Natural killer cell (primary cell): ENCODE measurements around the gene DRGX. TPM values are rescaled to one million over a fixed set of nuclear protein-coding genes. Genes with fewer than 3 reads are reported as not detected.

ENCODE experiments used
- ATAC-seq, 3 donors: fragments of 150-1000 bp in 2 of 3; fragments of 200-7000 bp in 1 of 3; cut with Tn5 transposase; 1 replicate in 1 of 3; 2 replicates in 2 of 3; pipeline ENCODE4 v1.10.0; 2021; ENCODE audit warnings: mild to moderate bottlenecking in 2 of 3, moderate library complexity in 2 of 3
- DNase-seq, 2 donors: peaks; one replicate each; pipeline versions ENCODE4 v3.0.0 to v3.0.0-alpha.2; 2013 to 2021; ENCODE audit warnings: mixed read lengths in 1 of 2
- H3K27ac ChIP-seq: one replicate; pipeline ENCODE4 v1.5.1; 2013; ENCODE audit warnings: mild to moderate bottlenecking, low read length
- H3K27me3 ChIP-seq: one replicate; pipeline ENCODE4 v1.6.1; 2013; ENCODE audit warnings: low read length; ENCODE audit not compliant: control insufficient read depth, insufficient read depth
- H3K36me3 ChIP-seq: one replicate; pipeline ENCODE4 v1.6.1; 2013; ENCODE audit warnings: low read length; ENCODE audit not compliant: control insufficient read depth, insufficient read depth
- H3K4me1 ChIP-seq: one replicate; pipeline ENCODE4 v1.6.1; 2013; ENCODE audit warnings: low read length; ENCODE audit not compliant: control insufficient read depth, insufficient read depth
- H3K4me3 ChIP-seq: one replicate; pipeline ENCODE4 v1.5.1; 2013; ENCODE audit warnings: low read length
- H3K9me3 ChIP-seq: one replicate; pipeline ENCODE4 v1.6.1; 2013; ENCODE audit warnings: low read length; ENCODE audit not compliant: control insufficient read depth, insufficient read depth
- H3K27ac Mint-ChIP-seq, 2 donors: one replicate each; pipeline ENCODE4 v1.8.0; 2022; ENCODE audit warnings: mild to moderate bottlenecking in 2 of 2, mixed read lengths in 2 of 2, moderate library complexity in 1 of 2
- H3K27me3 Mint-ChIP-seq, 2 donors: one replicate each; pipeline ENCODE4 v1.8.0; 2022; ENCODE audit warnings: low read depth in 2 of 2, mixed read lengths in 2 of 2
- H3K36me3 Mint-ChIP-seq: one replicate; pipeline ENCODE4 v1.8.0; 2022; ENCODE audit warnings: mixed read lengths
- H3K4me1 Mint-ChIP-seq, 2 donors: one replicate each; pipeline ENCODE4 v1.8.0; 2022; ENCODE audit warnings: mixed read lengths in 2 of 2
- H3K4me3 Mint-ChIP-seq: one replicate; pipeline ENCODE4 v1.8.0; 2022; ENCODE audit warnings: mild to moderate bottlenecking, moderate library complexity, mixed read lengths
- H3K9me3 Mint-ChIP-seq, 2 donors: one replicate each; pipeline ENCODE4 v1.8.0; 2022; ENCODE audit warnings: mixed read lengths in 2 of 2
- WGBS: methylation state at CpG from one replicate; pipeline ENCODE4 v1.1.7; 2013; ENCODE audit warnings: missing lambda C conversion rate; ENCODE audit not compliant: insufficient coverage; 5-methylcytosine and 5-hydroxymethylcytosine counted together
- intact Hi-C: fragments of 100-400 bp; cut with micrococcal nuclease; formaldehyde crosslinking; loops from one replicate; pipeline ENCODE4 v1.14.2; 2022
- total RNA-seq, 4 donors: library from RNA; stranded (reverse); fragments of 120-200 nt in 1 of 4; gene quantifications; one replicate each; pipeline versions ENCODE4 v1.2.3 to v1.2.4, GENCODE V29; 2013 to 2022
- TF ChIP-seq, protein P1 (sequence below): fragments of 200-600 bp; IDR thresholded peaks from one replicate; pipeline ENCODE4 v1.8.0; 2022; ENCODE audit warnings: antibody characterized with exemption

Gene DRGX
- total RNA-seq, 3 donors from 2014 or later (not counting 1 experiment from before 2014, with no cell fraction given), result not detected

GRCh38 chr10:49353026-49353894, 42.6 kb downstream of the DRGX start:
- Mint-ChIP-seq H3K36me3 (no peaks in the 10 kb centered on the region), H3K27me3 (no peaks in the 10 kb centered on the region), H3K27ac (no peak overlapping the region), H3K4me3 (no peak overlapping the region), H3K4me1 (no peaks in the 10 kb centered on the region), H3K9me3 (peaks cover 0 to 3% of the 10 kb centered on the region in 2 donors)
- DNase-seq (no peak), ATAC-seq (no peak)
- H3K4me3 ChIP-seq, result no peak overlapping the region
- H3K27ac ChIP-seq, result no peak overlapping the region
- no peaks in the 10 kb centered on the region for H3K27me3 ChIP-seq
- TF ChIP-seq, protein P1, sequence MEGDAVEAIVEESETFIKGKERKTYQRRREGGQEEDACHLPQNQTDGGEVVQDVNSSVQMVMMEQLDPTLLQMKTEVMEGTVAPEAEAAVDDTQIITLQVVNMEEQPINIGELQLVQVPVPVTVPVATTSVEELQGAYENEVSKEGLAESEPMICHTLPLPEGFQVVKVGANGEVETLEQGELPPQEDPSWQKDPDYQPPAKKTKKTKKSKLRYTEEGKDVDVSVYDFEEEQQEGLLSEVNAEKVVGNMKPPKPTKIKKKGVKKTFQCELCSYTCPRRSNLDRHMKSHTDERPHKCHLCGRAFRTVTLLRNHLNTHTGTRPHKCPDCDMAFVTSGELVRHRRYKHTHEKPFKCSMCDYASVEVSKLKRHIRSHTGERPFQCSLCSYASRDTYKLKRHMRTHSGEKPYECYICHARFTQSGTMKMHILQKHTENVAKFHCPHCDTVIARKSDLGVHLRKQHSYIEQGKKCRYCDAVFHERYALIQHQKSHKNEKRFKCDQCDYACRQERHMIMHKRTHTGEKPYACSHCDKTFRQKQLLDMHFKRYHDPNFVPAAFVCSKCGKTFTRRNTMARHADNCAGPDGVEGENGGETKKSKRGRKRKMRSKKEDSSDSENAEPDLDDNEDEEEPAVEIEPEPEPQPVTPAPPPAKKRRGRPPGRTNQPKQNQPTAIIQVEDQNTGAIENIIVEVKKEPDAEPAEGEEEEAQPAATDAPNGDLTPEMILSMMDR, result no peak
- no peaks in the 10 kb centered on the region for H3K36me3 ChIP-seq
- no peaks in the 10 kb centered on the region for H3K4me1 ChIP-seq
- H3K9me3 ChIP-seq, result peaks cover 11% of the 10 kb centered on the region
- 86% methylated on average over 6 of the region's 6 CpGs for WGBS
- intact Hi-C loops, result no loop called here

DNA sequence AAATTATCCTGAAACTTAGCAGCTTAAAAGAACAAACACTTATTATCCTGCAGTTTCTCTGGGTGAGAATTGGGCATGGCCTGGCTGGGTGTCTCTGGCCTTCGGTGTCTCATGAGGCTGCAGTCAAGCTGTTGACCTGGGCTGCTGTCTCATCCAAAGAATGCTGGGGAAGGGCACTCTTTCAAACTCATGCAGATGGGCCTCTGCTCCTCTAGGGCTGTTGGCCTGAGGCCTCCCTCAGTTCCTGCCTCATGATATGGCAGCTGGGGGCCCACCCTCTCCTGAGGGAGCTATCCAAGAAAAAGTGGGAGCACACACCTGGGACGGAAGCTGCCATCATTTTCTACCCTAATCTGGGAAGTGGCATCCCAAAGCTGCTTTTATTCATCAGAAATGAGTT, 43.6 kb downstream of the DRGX start:
- H3K4me1 Mint-ChIP-seq, result no peaks in the 10 kb centered on the region
- H3K4me3 Mint-ChIP-seq, result no peak overlapping the region
- DNase-seq (no peak), ATAC-seq (no peak)
- no peak overlapping the region for H3K27ac Mint-ChIP-seq
- H3K36me3 ChIP-seq, result no peaks in the 10 kb centered on the region
- 91% methylated on average over 2 of the region's 2 CpGs for WGBS
- no peaks in the 10 kb centered on the region for H3K27me3 Mint-ChIP-seq
- intact Hi-C loops, result no loop called here
- H3K36me3 Mint-ChIP-seq, result no peaks in the 10 kb centered on the region
- H3K4me1 ChIP-seq, result no peaks in the 10 kb centered on the region
- TF ChIP-seq, protein P1, result no peak
- H3K27me3 ChIP-seq, result no peaks in the 10 kb centered on the region
- H3K9me3 Mint-ChIP-seq, result peaks cover 0 to 3% of the 10 kb centered on the region in 2 donors
- no peak overlapping the region for H3K4me3 ChIP-seq
- H3K9me3 ChIP-seq, result peaks cover 11% of the 10 kb centered on the region
- H3K27ac ChIP-seq, result no peak overlapping the region

DNA sequence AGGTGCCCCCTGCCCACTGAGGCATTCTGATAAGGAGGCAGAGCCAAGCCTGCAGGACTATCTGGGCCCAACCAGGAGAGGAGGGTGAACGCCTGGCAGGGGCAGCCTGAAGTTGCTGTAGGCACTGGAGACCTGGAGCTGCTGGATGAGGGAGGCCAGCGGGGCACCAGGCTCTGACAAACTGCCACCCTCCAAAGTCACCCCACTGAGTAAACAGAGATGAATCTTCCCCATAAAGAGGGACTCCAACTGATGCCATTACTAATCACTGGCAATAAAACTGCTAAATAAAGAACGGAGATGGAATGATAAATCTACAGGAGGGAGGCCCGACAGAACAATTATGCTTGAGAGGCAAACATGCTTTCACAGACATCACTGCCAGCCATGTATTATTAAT, 44.2 kb downstream of the DRGX start:
- Mint-ChIP-seq H3K27me3 (no peaks in the 10 kb centered on the region), H3K9me3 (peaks cover 0 to 3% of the 10 kb centered on the region in 2 donors), H3K4me1 (no peaks in the 10 kb centered on the region), H3K27ac (no peak overlapping the region), H3K4me3 (no peak overlapping the region), H3K36me3 (no peaks in the 10 kb centered on the region)
- ATAC-seq (no peak), DNase-seq (no peak)
- Histone ChIP-seq H3K4me1 (no peaks in the 10 kb centered on the region), H3K36me3 (no peaks in the 10 kb centered on the region), H3K4me3 (no peak overlapping the region), H3K27me3 (no peaks in the 10 kb centered on the region), H3K27ac (no peak overlapping the region), H3K9me3 (peaks cover 11% of the 10 kb centered on the region)
- TF ChIP-seq, protein P1, result no peak
- 86% methylated on average over 4 of the region's 4 CpGs for WGBS
- intact Hi-C loops, result no loop called here
